Panc1 (cell line): ENCODE data around the gene ADH1A. TPM values are rescaled to one million over a fixed set of nuclear protein-coding genes. Genes with fewer than 3 reads are reported as not detected.

ENCODE experiments used
- ATAC-seq: fragments of 200-7000 bp; cut with Tn5 transposase; 2 replicates; pipeline ENCODE4 v1.9.1; 2020; ENCODE audit warnings: mild to moderate bottlenecking, moderate library complexity
- BruUV-seq: library from RNA; stranded (reverse); fragments of 400-500 nt; replicated peaks from 2 replicates; lab custom pipeline; 2021; lab: Mats Ljungman, UMichigan
- CTCF ChIA-PET: fragments of 300-600 bp; sonication (Branson Sonifier 250); formaldehyde crosslinking; loops from one replicate; lab custom pipeline; 2022; ENCODE audit warnings: antibody characterized with exemption; lab: Charles Lee
- POLR2A ChIA-PET: fragments of 300-600 bp; sonication (Branson Sonifier 250); formaldehyde crosslinking; loops from one replicate; lab custom pipeline; 2022; ENCODE audit warnings: antibody characterized with exemption; lab: Charles Lee
- DNase-seq: peaks from one replicate; pipeline ENCODE4 v3.0.0-alpha.2; 2010; ENCODE audit warnings: low read depth, low spot score
- H3K27ac ChIP-seq: 2 replicates; pipeline ENCODE4 v1.5.1; 2011; ENCODE audit warnings: mild to moderate bottlenecking, low read length, inconsistent platforms
- H3K27me3 ChIP-seq: fragments of 200-500 bp; sonication (Bioruptor generic); 2 replicates; pipeline ENCODE4 v1.6.0; 2014; ENCODE audit warnings: low read length, inconsistent platforms; ENCODE audit not compliant: control insufficient read depth, insufficient read depth
- H3K36me3 ChIP-seq: fragments of 200-500 bp; sonication (Bioruptor generic); 2 replicates; pipeline ENCODE4 v1.5.1; 2014; ENCODE audit warnings: inconsistent platforms, mild to moderate bottlenecking, low read length, moderate library complexity; ENCODE audit not compliant: control insufficient read depth, insufficient read depth
- H3K4me1 ChIP-seq: 2 replicates; pipeline ENCODE4 v1.5.1; 2011; ENCODE audit warnings: inconsistent platforms, mild to moderate bottlenecking, low read length, moderate library complexity; ENCODE audit not compliant: control insufficient read depth, insufficient read depth
- H3K4me3 ChIP-seq, 2 experiments: 2 replicates each; pipeline ENCODE4 v1.5.1; 2011 to 2012; ENCODE audit warnings: low read depth in 2 of 2, low read length in 2 of 2, mild to moderate bottlenecking in 2 of 2, inconsistent platforms in 1 of 2, moderate library complexity in 1 of 2
- H3K9me3 ChIP-seq: fragments of 200-500 bp; sonication (Bioruptor generic); 2 replicates; pipeline ENCODE4 v1.5.1; 2014; ENCODE audit warnings: low read depth, mild to moderate bottlenecking, inconsistent platforms, low read length, moderate library complexity; ENCODE audit not compliant: control insufficient read depth, insufficient read depth
- CTCF ChIP-seq: fragments of 450-650 bp; IDR thresholded peaks from 2 replicates; pipeline ENCODE4 v1.5.1; 2017; ENCODE audit warnings: mild to moderate bottlenecking
- POLR2AphosphoS5 ChIP-seq: IDR thresholded peaks from 2 replicates; pipeline ENCODE4 v1.6.1; 2012; ENCODE audit warnings: mild to moderate bottlenecking, low read depth, low read length, moderate library complexity
- REST ChIP-seq, 2 experiments: IDR thresholded peaks; 2 replicates each; pipeline ENCODE4 v1.6.1; 2011 to 2012; ENCODE audit warnings: low read depth in 2 of 2, control low read depth in 1 of 2, low read length in 1 of 2, mild to moderate bottlenecking in 1 of 2, moderate library complexity in 1 of 2; ENCODE audit not compliant: insufficient read depth in 1 of 2
- SIN3A ChIP-seq: IDR thresholded peaks from 2 replicates; pipeline ENCODE4 v1.6.1; 2012; ENCODE audit warnings: low read depth, mild to moderate bottlenecking, low read length, moderate library complexity, borderline replicate concordance; ENCODE audit not compliant: insufficient read depth
- TCF7L2 ChIP-seq: IDR thresholded peaks from 2 replicates; pipeline ENCODE4 v1.6.1; 2011; ENCODE audit warnings: mild to moderate bottlenecking, low read depth, low read length, inconsistent platforms
- in situ Hi-C: cut with HindIII; loops from 2 replicates; pipeline ENCODE4 v1.10.0; 2016; ENCODE audit warnings: low sequenced_read_pairs, low pct_unique_long_range_greater_than_20kb
- intact Hi-C: fragments of 100-400 bp; cut with micrococcal nuclease; formaldehyde crosslinking; loops from one replicate; pipeline ENCODE4 v1.10.0; 2022; ENCODE audit not compliant: unreplicated experiment
- total RNA-seq: library from RNA; stranded (reverse); gene quantifications from one replicate; pipeline ENCODE4 v1.2.1, GENCODE V29; 2021; ENCODE audit not compliant: unreplicated experiment

ADH1A gene
- total RNA-seq, 1 experiment from 2014 or later: not detected

GRCh38 chr4:99285387-99285786 lies 5.4 kb downstream of the ADH1A start:
- in situ Hi-C loops: no loop called here
- ATAC-seq: no peak
- CTCF ChIA-PET: no interaction called here
- no peaks in the 10 kb centered on the region for H3K4me1 ChIP-seq
- TF ChIP-seq SIN3A (no peak), TCF7L2 (no peak), REST (IDR thresholded peaks at IDR 0.05; ENCODE audit: insufficient read depth in 1 of 2, low read depth in 2 of 2, low read length in 1 of 2) (no peak), POLR2AphosphoS5 (no peak), CTCF (no peak)
- no peak overlapping the region for H3K4me3 ChIP-seq
- BruUV-seq: no TSS peak
- H3K36me3 ChIP-seq: no peaks in the 10 kb centered on the region
- no peaks in the 10 kb centered on the region for H3K27me3 ChIP-seq
- no peak overlapping the region for H3K27ac ChIP-seq
- POLR2A ChIA-PET: no interaction called here
- H3K9me3 ChIP-seq: no peaks in the 10 kb centered on the region
- intact Hi-C loops: no loop called here
- DNase-seq: no peak

GRCh38 chr4:99282731-99283130 lies 8.1 kb downstream of the ADH1A start:
- H3K27me3 ChIP-seq: no peaks in the 10 kb centered on the region
- POLR2A ChIA-PET: no interaction called here
- TF ChIP-seq SIN3A (no peak), REST (IDR thresholded peaks at IDR 0.05; ENCODE audit: insufficient read depth in 1 of 2, low read depth in 2 of 2, low read length in 1 of 2) (no peak), TCF7L2 (no peak), CTCF (no peak), POLR2AphosphoS5 (no peak)
- no peaks in the 10 kb centered on the region for H3K36me3 ChIP-seq
- intact Hi-C loops (no loop called here), in situ Hi-C loops (no loop called here)
- CTCF ChIA-PET: no interaction called here
- H3K9me3 ChIP-seq: no peaks in the 10 kb centered on the region
- ATAC-seq (no peak), DNase-seq (no peak)
- H3K27ac ChIP-seq: no peak overlapping the region
- H3K4me1 ChIP-seq: no peaks in the 10 kb centered on the region
- BruUV-seq: no TSS peak
- H3K4me3 ChIP-seq: no peak overlapping the region
